ENCODE measurements around the gene SCT. TPM values are rescaled to one million over a fixed set of nuclear protein-coding genes. Genes with fewer than 3 reads are reported as not detected.

The SCT gene
- total and polyA plus RNA-seq, 8 donors, result 0.95 to 3.1 TPM; not detected in 6

DNA sequence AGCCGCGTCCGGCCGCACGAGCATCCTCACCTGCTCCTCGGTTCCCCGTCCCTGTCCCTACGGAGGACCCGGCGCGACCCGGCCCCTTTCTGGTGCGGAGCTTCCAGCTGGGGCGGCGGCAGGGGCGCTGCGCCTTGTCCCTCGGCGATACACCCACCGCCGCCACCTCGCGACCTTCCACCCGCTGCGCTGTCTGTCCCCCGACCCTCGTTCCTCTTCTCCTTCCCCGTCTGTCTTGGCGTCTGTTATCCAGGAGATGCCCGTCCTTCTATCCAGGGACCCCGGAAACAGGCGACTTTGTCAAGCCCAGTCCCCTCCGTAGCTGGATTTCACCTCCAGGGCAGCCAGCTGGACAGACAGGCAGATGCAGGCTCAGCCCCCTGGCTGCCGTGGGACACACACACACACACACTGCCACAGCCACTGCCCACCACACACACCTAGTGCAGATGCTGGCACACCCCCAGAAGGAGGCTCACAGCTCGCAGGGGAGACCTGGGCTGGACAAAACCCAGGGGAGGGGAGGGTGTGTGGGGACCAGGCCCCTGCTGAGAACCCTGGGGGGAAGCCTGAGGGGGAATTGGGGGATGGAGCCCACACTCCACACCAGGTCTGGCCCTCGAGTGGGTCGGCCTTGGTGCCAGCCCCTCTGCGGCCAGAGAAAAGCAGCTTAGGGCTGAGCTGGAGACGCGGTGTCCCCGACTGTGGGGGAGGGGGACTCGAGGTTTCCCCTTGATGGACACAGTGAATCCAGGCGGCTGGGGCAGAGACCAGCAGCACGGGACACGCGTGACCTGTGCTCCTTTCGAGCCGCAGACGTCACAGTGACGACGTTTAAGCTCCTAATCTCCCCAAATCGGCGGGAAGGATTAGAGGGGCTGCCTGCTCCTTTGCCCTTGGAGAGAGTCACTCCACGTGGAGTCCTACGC, 10.9 kb upstream of the SCT start:
- Histone ChIP-seq H3K36me3 (peaks cover 0 to 24% (median 17%) of the 10 kb centered on the region in 4 donors), H3K9me3 (no peaks in the 10 kb centered on the region), H3K27me3 (peaks cover 0 to 54% (median 43%) of the 10 kb centered on the region in 3 donors), H3K4me3 (peak overlapping the region; percentile 25 to 39 (median 38)), H3K4me1 (peaks cover 9 to 41% (median 31%) of the 10 kb centered on the region in 4 donors), H3K27ac (no peak overlapping the region)
- DNase-seq, result no peak
- TF ChIP-seq EP300 (IDR thresholded peaks at IDR 0.05) (no peak), POLR2A (IDR thresholded peaks at IDR 0.05) (no peak), POLR2AphosphoS5 (IDR thresholded peaks at IDR 0.05) (no peak)
- intact Hi-C loops (cut with DNase I; ENCODE audit: low total_unique reads), result no loop called here
- WGBS, 5 donors, result 41 to 59% (median 55%) methylated on average over 46 to 55 of the region's 55 CpGs

DNA sequence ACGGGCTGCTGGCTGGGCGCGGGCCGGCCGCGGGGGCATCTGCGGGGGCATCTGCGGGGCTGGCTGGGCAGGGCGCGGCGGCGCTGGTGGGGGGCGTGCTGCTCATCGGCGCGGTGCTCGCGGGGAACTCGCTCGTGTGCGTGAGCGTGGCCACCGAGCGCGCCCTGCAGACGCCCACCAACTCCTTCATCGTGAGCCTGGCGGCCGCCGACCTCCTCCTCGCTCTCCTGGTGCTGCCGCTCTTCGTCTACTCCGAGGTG, 10.3 kb upstream of the SCT start:
- DNase-seq, result no peak
- Histone ChIP-seq H3K27ac (no peak overlapping the region), H3K36me3 (peaks cover 0 to 26% (median 15%) of the 10 kb centered on the region in 4 donors), H3K27me3 (peaks cover 0 to 54% (median 43%) of the 10 kb centered on the region in 3 donors), H3K4me3 (peak overlapping the region; percentile 25 to 39 (median 38)), H3K9me3 (no peaks in the 10 kb centered on the region), H3K4me1 (peaks cover 9 to 41% (median 31%) of the 10 kb centered on the region in 4 donors)
- TF ChIP-seq POLR2AphosphoS5 (IDR thresholded peaks at IDR 0.05), result no peak
- intact Hi-C loops (cut with DNase I; ENCODE audit: low total_unique reads), result no loop called here
- WGBS, 5 donors, result 1 to 12% (median 7%) methylated on average over 7 to 34 of the region's 34 CpGs

GRCh38 chr11:636511-637332, 9.7 kb upstream of the SCT start, which contains the start of gene DRD4:
TSS of gene DRD4 (plus strand) at chr11:637269. CDS start at chr11:637305, 36 bp downstream.
- H3K27me3 ChIP-seq, result peaks cover 0 to 54% (median 43%) of the 10 kb centered on the region in 3 donors
- H3K4me3 ChIP-seq, result peak within 1 kb of the TSS; percentile 25 to 39 (median 38)
- 11 to 31% (median 21%) methylated on average over 56 to 100 of the region's 100 CpGs for WGBS, 5 donors
- peaks cover 9 to 41% (median 31%) of the 10 kb centered on the region in 4 donors for H3K4me1 ChIP-seq
- TF ChIP-seq CTCF (IDR thresholded peaks at IDR 0.05) (no peak), EP300 (IDR thresholded peaks at IDR 0.05) (no peak), POLR2A (IDR thresholded peaks at IDR 0.05) (no peak), POLR2AphosphoS5 (IDR thresholded peaks at IDR 0.05) (no peak)
- intact Hi-C loops (cut with DNase I; ENCODE audit: low total_unique reads), result no loop called here
- no peaks in the 10 kb centered on the region for H3K9me3 ChIP-seq
- peaks cover 0 to 23% (median 10%) of the 10 kb centered on the region in 4 donors for H3K36me3 ChIP-seq
- H3K27ac ChIP-seq, result no peak within 1 kb of the TSS
- peak in 1 of 2 donors; percentile 62 for DNase-seq

GRCh38 chr11:635945-636510, 9.0 kb upstream of the SCT start:
- intact Hi-C loops (cut with DNase I; ENCODE audit: low total_unique reads), result no loop called here
- DNase-seq, result no peak
- 69 to 79% (median 78%) methylated on average over 22 of the region's 22 CpGs for WGBS, 5 donors
- Histone ChIP-seq H3K9me3 (no peaks in the 10 kb centered on the region), H3K27ac (no peak overlapping the region), H3K4me1 (peaks cover 9 to 41% (median 31%) of the 10 kb centered on the region in 4 donors), H3K27me3 (peaks cover 0 to 52% (median 43%) of the 10 kb centered on the region in 3 donors), H3K4me3 (no peak overlapping the region), H3K36me3 (peaks cover 0 to 16% (median 3%) of the 10 kb centered on the region in 4 donors)
- TF ChIP-seq EP300 (IDR thresholded peaks at IDR 0.05) (no peak), CTCF (IDR thresholded peaks at IDR 0.05) (no peak), POLR2AphosphoS5 (IDR thresholded peaks at IDR 0.05) (no peak), POLR2A (IDR thresholded peaks at IDR 0.05) (no peak)

- 86 to 95% (median 91%) methylated on average over 5 of the region's 5 CpGs for WGBS, 5 donors
- H3K4me1 ChIP-seq, result peaks cover 10 to 25% (median 17%) of the 10 kb centered on the region in 4 donors
- H3K27ac ChIP-seq, result no peak overlapping the region
- H3K4me3 ChIP-seq, result no peak overlapping the region
- intact Hi-C loops (cut with DNase I; ENCODE audit: low total_unique reads), result no loop called here
- H3K36me3 ChIP-seq, result peaks cover 0 to 6% (median 0%) of the 10 kb centered on the region in 4 donors
- no peak for DNase-seq
- no peak for TF ChIP-seq CTCF (IDR thresholded peaks at IDR 0.05)
- TF ChIP-seq POLR2AphosphoS5 (IDR thresholded peaks at IDR 0.05), result no peak
- no peak for TF ChIP-seq EP300 (IDR thresholded peaks at IDR 0.05)
- TF ChIP-seq POLR2A (IDR thresholded peaks at IDR 0.05), result no peak
- no peaks in the 10 kb centered on the region for H3K9me3 ChIP-seq
- H3K27me3 ChIP-seq, result peaks cover 0 to 18% (median 15%) of the 10 kb centered on the region in 3 donors
Measured at GRCh38 chr11:630871-631270, 3.9 kb upstream of the SCT start.

Measured in stomach (tissue), 9 donors.